DOHH2 (cell line): ENCODE data around the gene MAT1A.

Experiments
- H3F3A ChIP-seq: fragments of 200-600 bp; sonication (generic), shearing (Covaris generic); 2 replicates; pipeline ENCODE4 v1.6.0; 2016; ENCODE audit warnings: antibody characterized with exemption, mild to moderate bottlenecking; ENCODE audit not compliant: control insufficient read depth, insufficient read depth
- H3K27ac ChIP-seq: fragments of 200-600 bp; sonication (generic); 2 replicates; pipeline ENCODE4 v1.5.1; 2014; ENCODE audit warnings: low read depth, mild to moderate bottlenecking, low read length, moderate library complexity
- H3K27me3 ChIP-seq: fragments of 200-600 bp; sonication (generic); 2 replicates; pipeline ENCODE4 v1.6.1; 2014; ENCODE audit warnings: mild to moderate bottlenecking, low read length, mixed read lengths; ENCODE audit not compliant: control insufficient read depth
- H3K36me3 ChIP-seq: fragments of 200-600 bp; sonication (generic); 2 replicates; pipeline ENCODE4 v1.6.1; 2014; ENCODE audit warnings: mild to moderate bottlenecking, low read length, moderate library complexity, mixed read lengths; ENCODE audit not compliant: control insufficient read depth
- H3K4me1 ChIP-seq: fragments of 200-600 bp; sonication (generic); 2 replicates; pipeline ENCODE4 v1.6.1; 2014; ENCODE audit warnings: mild to moderate bottlenecking, low read length, mixed read lengths; ENCODE audit not compliant: control insufficient read depth
- H3K4me2 ChIP-seq: fragments of 200-600 bp; sonication (generic); 2 replicates; pipeline ENCODE4 v1.6.0; 2014; ENCODE audit warnings: mild to moderate bottlenecking, low read length, moderate library complexity
- H3K4me3 ChIP-seq: fragments of 200-600 bp; sonication (generic); 2 replicates; pipeline ENCODE4 v1.5.1; 2014; ENCODE audit warnings: mild to moderate bottlenecking, low read length, mixed read lengths
- H3K79me2 ChIP-seq: fragments of 200-600 bp; sonication (generic); 2 replicates; pipeline ENCODE4 v1.6.1; 2014; ENCODE audit warnings: mild to moderate bottlenecking, low read length, mixed read lengths; ENCODE audit not compliant: control insufficient read depth
- H3K9me2 ChIP-seq: fragments of 200-600 bp; sonication (generic); replicated peaks from 2 replicates; pipeline ENCODE4 v1.6.1; 2014; ENCODE audit warnings: mild to moderate bottlenecking, low read length, mixed read lengths; ENCODE audit not compliant: control insufficient read depth
- H3K9me3 ChIP-seq: fragments of 200-600 bp; sonication (generic); 2 replicates; pipeline ENCODE4 v1.6.1; 2014; ENCODE audit warnings: antibody characterized with exemption, low read length, mixed read lengths; ENCODE audit not compliant: control insufficient read depth, insufficient read depth
- H4K20me1 ChIP-seq: fragments of 200-600 bp; sonication (generic); 2 replicates; pipeline ENCODE4 v1.6.0; 2014; ENCODE audit warnings: low read depth, mild to moderate bottlenecking, antibody characterized with exemption, low read length, moderate library complexity; ENCODE audit not compliant: control insufficient read depth, insufficient read depth
- CTCF ChIP-seq: fragments of 200-600 bp; sonication (generic); IDR thresholded peaks from one replicate; pipeline ENCODE4 v1.5.1; 2014; ENCODE audit warnings: antibody characterized with exemption, mild to moderate bottlenecking, low read depth, low read length; ENCODE audit not compliant: poor library complexity, severe bottlenecking
- EZH2phosphoT487 ChIP-seq: fragments of 200-600 bp; sonication (generic); IDR thresholded peaks from 2 replicates; pipeline ENCODE4 v1.6.1; 2017; ENCODE audit warnings: borderline replicate concordance, mild to moderate bottlenecking, antibody characterized with exemption, low read length, moderate library complexity, mixed read lengths

The MAT1A gene

GRCh38 chr10:80275135-80275498 lies 14.3 kb downstream of the MAT1A start:
- H3K27me3 ChIP-seq: peaks cover 3% of the 10 kb centered on the region; the same call in 1 of the 2 replicates
- no peaks in the 10 kb centered on the region for H3K79me2 ChIP-seq
- H3K4me1 ChIP-seq: no peaks in the 10 kb centered on the region
- no peaks in the 10 kb centered on the region for H3K36me3 ChIP-seq
- H3F3A ChIP-seq: no peaks in the 10 kb centered on the region
- H4K20me1 ChIP-seq: no peaks in the 10 kb centered on the region
- no peak overlapping the region for H3K4me2 ChIP-seq
- H3K27ac ChIP-seq: no peak overlapping the region
- no peaks in the 10 kb centered on the region for H3K9me2 ChIP-seq
- no peaks in the 10 kb centered on the region for H3K9me3 ChIP-seq
- TF ChIP-seq CTCF: no peak
- no peak for TF ChIP-seq EZH2phosphoT487
- H3K4me3 ChIP-seq: no peak overlapping the region

- H4K20me1 ChIP-seq: no peaks in the 10 kb centered on the region
- H3F3A ChIP-seq: no peaks in the 10 kb centered on the region
- peaks cover 3% of the 10 kb centered on the region; the same call in 1 of the 2 replicates for H3K27me3 ChIP-seq
- no peaks in the 10 kb centered on the region for H3K79me2 ChIP-seq
- no peak for TF ChIP-seq CTCF
- TF ChIP-seq EZH2phosphoT487: no peak
- H3K36me3 ChIP-seq: no peaks in the 10 kb centered on the region
- no peaks in the 10 kb centered on the region for H3K9me2 ChIP-seq
- no peaks in the 10 kb centered on the region for H3K9me3 ChIP-seq
- H3K27ac ChIP-seq: no peak overlapping the region
- no peak overlapping the region for H3K4me3 ChIP-seq
- H3K4me1 ChIP-seq: no peaks in the 10 kb centered on the region
- H3K4me2 ChIP-seq: no peak overlapping the region
Observed at GRCh38 chr10:80274396-80275134, 14.9 kb downstream of the MAT1A start.

GRCh38 chr10:80273523-80274170 lies 15.8 kb downstream of the MAT1A start:
- H3K27ac ChIP-seq: no peak overlapping the region
- H3K4me1 ChIP-seq: no peaks in the 10 kb centered on the region
- H3K36me3 ChIP-seq: no peaks in the 10 kb centered on the region
- peaks cover 3% of the 10 kb centered on the region; the same call in 1 of the 2 replicates for H3K27me3 ChIP-seq
- TF ChIP-seq CTCF (no peak), EZH2phosphoT487 (no peak)
- no peaks in the 10 kb centered on the region for H3F3A ChIP-seq
- H3K4me3 ChIP-seq: no peak overlapping the region
- H3K4me2 ChIP-seq: no peak overlapping the region
- no peaks in the 10 kb centered on the region for H3K9me2 ChIP-seq
- no peaks in the 10 kb centered on the region for H3K79me2 ChIP-seq
- no peaks in the 10 kb centered on the region for H3K9me3 ChIP-seq
- H4K20me1 ChIP-seq: no peaks in the 10 kb centered on the region
